Measurements from ENCODE around the gene KCNJ9.

Gene KCNJ9

GRCh38 chr1:160068225-160068624, 13.1 kb upstream of the KCNJ9 start:
- no peak for TF ChIP-seq CTCF (conservative IDR thresholded peaks at IDR 0.05; ENCODE audit: low read depth, low read length)
- H4K20me1 ChIP-seq (ENCODE audit: insufficient read depth) = no peaks in the 10 kb centered on the region
- H3K27ac ChIP-seq = no peak overlapping the region
- H2AFZ ChIP-seq (ENCODE audit: low read depth) = no peak overlapping the region
- no peak overlapping the region for H3K9ac ChIP-seq
- no peaks in the 10 kb centered on the region for H3K36me3 ChIP-seq (ENCODE audit: insufficient read depth)
- H3K79me2 ChIP-seq (ENCODE audit: insufficient read depth, low read depth) = no peaks in the 10 kb centered on the region
- peaks cover 28% of the 10 kb centered on the region for H3K4me1 ChIP-seq (ENCODE audit: low read depth, poor library complexity, severe bottlenecking)
- no peaks in the 10 kb centered on the region for H3K27me3 ChIP-seq (ENCODE audit: insufficient read depth, low read depth)
- no peak overlapping the region for H3K4me3 ChIP-seq (IDR thresholded peaks at IDR 0.05; ENCODE audit: insufficient read depth, low read depth, low read length)
- H3K4me2 ChIP-seq = no peak overlapping the region

- no peak within 1 kb of the TSS for H3K27ac ChIP-seq
- peak within 1 kb of the TSS; percentile 8 for H3K4me3 ChIP-seq (IDR thresholded peaks at IDR 0.05; ENCODE audit: insufficient read depth, low read depth, low read length)
- peak within 1 kb of the TSS; percentile 19; the same call in 1 of the 2 replicates for H2AFZ ChIP-seq (ENCODE audit: low read depth)
- TF ChIP-seq CTCF (conservative IDR thresholded peaks at IDR 0.05; ENCODE audit: low read depth, low read length) = no peak
- no peaks in the 10 kb centered on the region for H3K27me3 ChIP-seq (ENCODE audit: insufficient read depth, low read depth)
- no peaks in the 10 kb centered on the region for H4K20me1 ChIP-seq (ENCODE audit: insufficient read depth)
- peaks cover 32% of the 10 kb centered on the region for H3K4me1 ChIP-seq (ENCODE audit: low read depth, poor library complexity, severe bottlenecking)
- H3K36me3 ChIP-seq (ENCODE audit: insufficient read depth) = no peaks in the 10 kb centered on the region
- no peak within 1 kb of the TSS for H3K9ac ChIP-seq
- no peaks in the 10 kb centered on the region for H3K79me2 ChIP-seq (ENCODE audit: insufficient read depth, low read depth)
- H3K4me2 ChIP-seq = peak within 1 kb of the TSS; percentile 35
Observed at GRCh38 chr1:160069460-160070231, 11.7 kb upstream of the KCNJ9 start, which contains the start of gene KCNJ10. Gene KCNJ10, minus strand, starts transcription at chr1:160070160. Its CDS starts 27,628 bp downstream, at chr1:160042532.

GRCh38 chr1:160070243-160071163, 10.8 kb upstream of the KCNJ9 start:
- no peak for TF ChIP-seq CTCF (conservative IDR thresholded peaks at IDR 0.05; ENCODE audit: low read depth, low read length)
- Histone ChIP-seq H3K9ac (no peak overlapping the region), H3K27ac (no peak overlapping the region)

GRCh38 chr1:160071289-160071688, 10.0 kb upstream of the KCNJ9 start:
- TF ChIP-seq CTCF (conservative IDR thresholded peaks at IDR 0.05; ENCODE audit: low read depth, low read length) = no peak
- no peaks in the 10 kb centered on the region for H4K20me1 ChIP-seq (ENCODE audit: insufficient read depth)
- peak overlapping the region; percentile 32; the same call in 1 of the 2 replicates for H2AFZ ChIP-seq (ENCODE audit: low read depth)
- H3K4me1 ChIP-seq (ENCODE audit: low read depth, poor library complexity, severe bottlenecking) = peaks cover 32% of the 10 kb centered on the region
- H3K79me2 ChIP-seq (ENCODE audit: insufficient read depth, low read depth) = no peaks in the 10 kb centered on the region
- H3K9ac ChIP-seq = no peak overlapping the region
- no peaks in the 10 kb centered on the region for H3K27me3 ChIP-seq (ENCODE audit: insufficient read depth, low read depth)
- peak overlapping the region; percentile 35 for H3K4me2 ChIP-seq
- no peaks in the 10 kb centered on the region for H3K36me3 ChIP-seq (ENCODE audit: insufficient read depth)
- H3K27ac ChIP-seq = peak overlapping the region; percentile 62; the same call in 1 of the 2 replicates
- peak overlapping the region; percentile 8 for H3K4me3 ChIP-seq (IDR thresholded peaks at IDR 0.05; ENCODE audit: insufficient read depth, low read depth, low read length)

More at GRCh38 chr1:160070243-160071163, 10.8 kb upstream of the KCNJ9 start:
- Histone ChIP-seq H3K4me1 (ENCODE audit: low read depth, poor library complexity, severe bottlenecking) (peaks cover 32% of the 10 kb centered on the region), H3K36me3 (ENCODE audit: insufficient read depth) (no peaks in the 10 kb centered on the region), H4K20me1 (ENCODE audit: insufficient read depth) (no peaks in the 10 kb centered on the region), H3K4me3 (IDR thresholded peaks at IDR 0.05; ENCODE audit: insufficient read depth, low read depth, low read length) (peak overlapping the region; percentile 8), H3K27me3 (ENCODE audit: insufficient read depth, low read depth) (no peaks in the 10 kb centered on the region), H3K4me2 (peak overlapping the region; percentile 35), H2AFZ (ENCODE audit: low read depth) (peak overlapping the region; percentile 19; the same call in 1 of the 2 replicates), H3K79me2 (ENCODE audit: insufficient read depth, low read depth) (no peaks in the 10 kb centered on the region)

Measured in KMS-11 (cell line).